Measurements from ENCODE around the gene SPRING1. TPM values are rescaled to one million over a fixed set of nuclear protein-coding genes. Genes with fewer than 3 reads are reported as not detected.
A peak's percentile ranks its signal among the peaks of the same experiment; 100 is the strongest.

SPRING1 gene
- total RNA-seq, 1 donor from 2014 or later = 71.9 TPM

- no peak for DNase-seq (ENCODE audit: low read depth)
Observed at GRCh38 chr12:116739381-116739887, 1.6 kb upstream of the SPRING1 start.

GRCh38 chr12:116736962-116737773 is 701 bp downstream of the SPRING1 start:
- DNase-seq (ENCODE audit: low read depth) = no peak

- peak; percentile 15 for DNase-seq (ENCODE audit: low read depth)
Observed at GRCh38 chr12:116735951-116736599, 1.8 kb downstream of the SPRING1 start.

- no peak for DNase-seq (ENCODE audit: low read depth)
Observed at GRCh38 chr12:116735084-116735483, 2.8 kb downstream of the SPRING1 start.

GRCh38 chr12:116734156-116734768 is 3.6 kb downstream of the SPRING1 start:
- DNase-seq (ENCODE audit: low read depth) = no peak

- no peak for DNase-seq (ENCODE audit: low read depth)
Observed at GRCh38 chr12:116731801-116732200, 6.1 kb downstream of the SPRING1 start.

- DNase-seq (ENCODE audit: low read depth) = no peak
Observed at GRCh38 chr12:116727891-116728290, 10.0 kb downstream of the SPRING1 start.

- no peak for DNase-seq (ENCODE audit: low read depth)
Observed at GRCh38 chr12:116727261-116727660, 10.6 kb downstream of the SPRING1 start.

DNA sequence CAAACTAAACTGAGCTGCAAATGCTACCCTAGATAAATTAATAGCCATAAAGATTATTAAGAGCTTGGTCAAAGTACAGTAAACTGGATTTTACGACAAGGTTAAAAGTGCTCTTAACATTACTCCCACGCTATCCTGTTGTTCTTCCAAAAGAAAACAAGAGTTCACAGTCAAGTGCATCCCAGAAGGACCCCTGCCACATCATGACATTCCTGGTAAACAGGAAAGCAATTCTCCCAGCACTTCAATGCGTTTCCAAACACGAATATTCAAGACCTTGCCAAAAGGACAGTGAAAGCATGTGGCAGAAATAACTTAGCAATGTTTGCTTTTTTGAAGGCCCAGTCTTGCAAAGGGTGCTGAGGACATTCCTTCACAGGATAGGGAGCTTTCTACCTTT is 11.2 kb downstream of the SPRING1 start:
- peak; percentile 37 for DNase-seq (ENCODE audit: low read depth)

DNA sequence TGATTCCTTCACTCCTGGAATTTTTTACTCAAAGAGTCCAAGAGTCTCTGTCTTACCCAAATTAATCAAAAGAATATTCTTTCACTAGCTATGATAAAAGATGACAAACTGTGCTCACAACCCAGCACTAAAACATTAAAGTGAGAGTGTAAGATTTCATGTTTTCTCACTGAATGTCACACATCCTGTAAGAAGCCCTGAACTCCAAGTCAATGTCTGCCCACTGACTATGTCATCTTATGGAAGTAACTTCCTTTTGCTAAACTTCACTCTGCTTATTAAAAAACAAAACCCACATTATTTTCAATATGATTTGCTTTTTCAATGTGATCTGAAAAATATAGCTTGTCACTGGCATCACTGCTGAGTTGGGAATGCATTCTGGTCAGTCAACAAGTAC is 15.6 kb downstream of the SPRING1 start:
- no peak for DNase-seq (ENCODE audit: low read depth)

- DNase-seq (ENCODE audit: low read depth) = peak; percentile 63
Observed at GRCh38 chr12:116719731-116720528, 17.9 kb downstream of the SPRING1 start.

- peak; percentile 94 for DNase-seq (ENCODE audit: low read depth)
Observed at GRCh38 chr12:116718655-116719454, 19.0 kb downstream of the SPRING1 start.

GRCh38 chr12:116717466-116718437 is 20.1 kb downstream of the SPRING1 start:
- peak; percentile 31 for DNase-seq (ENCODE audit: low read depth)

- DNase-seq (ENCODE audit: low read depth) = no peak
Observed at GRCh38 chr12:116714175-116714574, 23.7 kb downstream of the SPRING1 start.

GRCh38 chr12:116713527-116713926 is 24.3 kb downstream of the SPRING1 start:
- no peak for DNase-seq (ENCODE audit: low read depth)

- no peak for DNase-seq (ENCODE audit: low read depth)
Observed at GRCh38 chr12:116712458-116713303, 25.2 kb downstream of the SPRING1 start.

- DNase-seq (ENCODE audit: low read depth) = no peak
Observed at GRCh38 chr12:116710370-116711150, 27.3 kb downstream of the SPRING1 start.

DNA sequence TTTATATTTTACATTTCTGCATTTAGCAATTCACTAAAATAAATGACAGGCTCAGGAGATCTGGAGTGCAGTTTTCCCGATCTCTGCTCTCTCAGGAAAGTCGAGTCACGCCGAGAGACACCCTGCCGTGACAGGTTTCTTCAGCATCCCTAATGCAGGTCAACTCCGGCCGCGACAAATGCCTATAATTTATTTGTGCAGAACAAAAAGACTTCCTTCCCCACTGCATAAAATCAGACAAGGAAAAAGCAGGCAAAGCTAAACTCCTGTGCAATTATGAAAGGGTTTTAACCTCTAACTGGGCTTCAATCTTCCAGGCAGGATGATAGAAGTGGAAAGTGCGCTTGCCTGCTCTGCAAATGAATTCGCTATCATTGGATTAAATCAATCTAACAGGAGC is 28.1 kb downstream of the SPRING1 start:
- no peak for DNase-seq (ENCODE audit: low read depth)

All from renal cortical epithelial cell (primary cell).